Measurements from ENCODE around the gene RUSC2.
"Not testable (repeated sequence)": the region's sequence is repeated elsewhere in the genome, so short reads cannot be mapped to it uniquely, and the experiment has no call there.

Gene RUSC2

DNA sequence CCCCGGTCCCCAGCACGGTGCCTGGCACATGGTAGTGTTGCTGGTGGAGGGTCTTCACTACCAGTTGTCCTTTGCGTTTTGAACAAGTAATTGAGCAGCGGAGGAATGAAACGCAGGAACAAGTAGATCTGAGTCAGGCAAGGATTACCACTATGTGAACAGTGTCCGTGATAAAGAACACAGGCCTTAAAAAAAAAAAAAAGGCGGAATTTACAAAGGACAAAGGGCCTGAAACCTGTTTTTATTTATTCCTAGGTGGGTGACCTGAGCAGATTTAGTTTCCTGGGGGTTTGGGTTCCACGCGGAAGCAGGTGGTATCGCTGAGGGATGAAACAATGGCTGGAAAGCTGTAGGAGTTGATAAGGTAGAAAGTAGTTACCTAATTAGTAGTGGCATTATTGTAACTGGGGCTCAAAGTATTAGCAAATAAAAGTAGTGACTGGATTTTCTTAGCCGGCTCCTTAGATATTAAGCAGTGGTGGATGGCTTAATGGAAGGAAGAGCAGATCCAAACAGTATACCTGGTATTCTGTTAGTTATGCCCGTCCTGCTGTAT lies 1.1 kb downstream of the RUSC2 start:
- no peak for DNase-seq

GRCh38 chr9:35493119-35493518 lies 3.2 kb downstream of the RUSC2 start:
- DNase-seq: not testable (repeated sequence)

- DNase-seq: no peak
Observed at GRCh38 chr9:35495984-35496383, 6.1 kb downstream of the RUSC2 start.

DNA sequence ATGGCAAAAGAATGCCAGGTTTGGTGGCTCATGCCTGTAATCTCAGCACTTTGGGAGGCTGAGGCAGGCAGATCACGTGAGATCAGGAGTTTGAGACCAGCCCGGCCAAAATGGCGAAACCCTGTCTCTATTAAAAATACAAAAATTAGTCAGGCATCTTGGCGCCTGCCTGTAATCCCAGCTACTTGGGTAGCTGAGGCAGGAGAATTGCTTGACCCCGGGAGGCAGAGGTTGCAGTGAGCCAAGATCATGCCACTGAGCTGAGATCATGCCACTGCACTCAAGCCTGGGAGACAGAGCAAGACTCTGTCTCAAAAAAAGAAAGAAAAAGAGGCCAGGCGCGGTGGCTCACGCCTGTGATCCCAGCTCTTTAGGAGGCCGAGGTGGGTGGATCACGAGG lies 8.3 kb downstream of the RUSC2 start:
- DNase-seq: not testable (repeated sequence)

GRCh38 chr9:35499029-35499700 lies 9.3 kb downstream of the RUSC2 start:
- DNase-seq: no peak

GRCh38 chr9:35499701-35500030 lies 9.8 kb downstream of the RUSC2 start:
- no peak for DNase-seq

GRCh38 chr9:35500130-35500748 lies 10.3 kb downstream of the RUSC2 start:
- no peak for DNase-seq

GRCh38 chr9:35501946-35502345 lies 12.0 kb downstream of the RUSC2 start:
- DNase-seq: no peak

GRCh38 chr9:35506359-35506758 lies 16.4 kb downstream of the RUSC2 start:
- DNase-seq: no peak

- no peak for DNase-seq
Observed at GRCh38 chr9:35508069-35508468, 18.2 kb downstream of the RUSC2 start.

DNA sequence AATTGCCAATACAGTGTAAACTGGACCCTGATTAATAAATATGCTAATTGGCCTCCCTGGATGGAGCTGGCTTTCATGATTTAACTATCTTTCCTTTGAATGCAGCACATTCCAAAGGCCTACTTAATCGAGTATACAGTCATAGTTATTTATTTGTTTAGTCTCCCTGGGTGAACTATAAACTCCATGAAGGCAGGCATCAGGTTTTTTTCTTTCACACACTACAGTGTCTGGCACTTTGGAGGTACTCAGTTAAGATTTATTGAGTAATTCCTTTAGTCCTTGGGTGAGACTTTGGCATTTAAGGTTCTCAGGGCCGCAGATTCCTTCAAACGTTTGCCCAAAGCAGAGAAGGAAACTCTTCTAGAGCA lies 20.5 kb downstream of the RUSC2 start:
- no peak for DNase-seq

GRCh38 chr9:35510754-35511428 lies 21.0 kb downstream of the RUSC2 start:
- DNase-seq: no peak

- no peak for DNase-seq
Observed at GRCh38 chr9:35511453-35511852, 21.5 kb downstream of the RUSC2 start.

DNA sequence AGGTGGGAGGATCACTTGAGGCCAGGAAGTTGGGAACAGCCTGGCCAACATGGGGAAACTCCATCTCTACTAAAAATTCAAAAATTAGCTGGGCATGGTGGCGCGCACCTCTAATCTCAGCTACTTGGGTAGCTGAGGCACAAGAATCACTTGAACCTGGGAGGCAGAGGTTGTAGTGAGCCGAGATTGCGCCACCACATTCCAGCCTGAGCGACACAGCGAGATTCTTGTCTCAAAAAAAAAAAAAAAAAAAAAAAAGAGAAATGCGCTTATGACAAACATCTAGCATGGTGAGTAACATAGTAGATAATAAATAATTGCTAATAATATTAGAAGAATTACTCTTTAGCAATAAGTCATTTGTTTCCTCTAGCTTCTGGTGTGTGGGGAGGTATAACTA lies 25.9 kb downstream of the RUSC2 start:
- DNase-seq: no peak

DNA sequence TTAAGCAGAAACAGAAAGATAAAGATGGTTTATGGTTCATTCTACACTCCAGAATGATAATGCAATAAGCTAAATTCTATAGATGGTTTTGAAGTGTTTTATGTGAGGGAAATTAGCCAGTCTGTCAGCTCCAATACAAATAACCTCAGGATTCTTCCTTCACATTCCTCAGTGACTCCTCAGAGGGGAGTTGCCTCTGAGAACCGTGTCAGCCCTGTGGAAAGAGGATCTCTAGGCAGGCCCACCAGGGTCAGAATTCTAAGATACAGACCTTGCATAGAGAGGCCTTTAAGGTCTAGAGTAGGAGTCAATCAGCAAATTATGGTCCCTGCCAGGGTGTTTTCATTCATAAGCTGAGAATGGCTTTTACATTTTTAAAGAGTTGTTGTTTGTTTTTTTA lies 26.6 kb downstream of the RUSC2 start:
- DNase-seq: peak; percentile 9

DNA sequence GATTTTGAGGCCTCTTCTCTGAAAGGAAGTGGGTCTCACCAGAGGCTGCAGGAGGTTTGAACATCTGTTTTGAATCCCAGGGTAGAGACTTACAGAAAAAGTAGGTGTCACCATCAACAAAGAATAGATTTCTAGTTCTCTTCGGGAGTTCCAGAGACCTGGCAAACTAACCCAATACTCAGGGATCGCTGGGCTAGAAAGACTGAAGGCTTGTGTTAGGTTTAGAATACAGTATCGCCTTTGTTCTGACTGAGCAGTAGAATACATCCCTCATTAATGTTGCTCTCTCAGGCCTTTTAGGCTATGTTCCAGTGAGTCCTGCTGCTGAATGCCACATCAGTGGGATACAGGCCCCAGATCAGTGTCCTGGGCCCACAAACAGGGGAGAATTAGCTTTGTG lies 27.2 kb downstream of the RUSC2 start:
- peak; percentile 40 for DNase-seq

DNA sequence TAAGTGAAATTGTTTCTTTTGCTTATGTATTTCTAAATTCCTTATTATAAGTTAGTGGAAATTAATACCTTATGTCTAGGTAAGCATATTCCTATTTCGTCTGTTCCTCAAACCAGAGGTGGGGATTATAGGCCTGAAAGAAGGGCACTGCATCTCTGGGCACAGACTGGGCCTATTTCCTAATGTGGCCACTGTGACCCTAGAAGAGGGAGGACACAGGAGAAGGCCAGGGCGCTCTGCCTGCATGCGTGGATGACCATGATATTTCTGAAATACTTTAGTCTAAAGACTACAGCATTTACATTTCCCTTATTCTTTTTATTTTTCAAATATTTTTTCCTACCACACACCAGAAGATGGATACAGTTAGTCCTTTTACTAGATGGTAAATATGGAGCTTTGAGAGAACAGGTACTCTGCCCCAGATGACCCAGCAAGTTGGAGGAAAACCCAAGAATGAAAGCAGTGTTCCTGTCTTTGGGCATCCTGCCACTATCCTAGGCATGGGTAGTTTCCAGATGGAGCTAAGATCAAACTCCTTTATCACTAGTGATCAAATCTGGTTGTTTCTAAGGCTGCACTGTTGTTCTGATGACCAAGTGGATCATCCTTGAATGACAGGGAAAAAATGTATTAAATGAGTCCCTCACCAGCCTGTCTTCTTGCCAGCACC lies 27.8 kb downstream of the RUSC2 start:
- DNase-seq: peak; percentile 6

- peak; percentile 25 for DNase-seq
Observed at GRCh38 chr9:35518225-35518821, 28.4 kb downstream of the RUSC2 start.

DNA sequence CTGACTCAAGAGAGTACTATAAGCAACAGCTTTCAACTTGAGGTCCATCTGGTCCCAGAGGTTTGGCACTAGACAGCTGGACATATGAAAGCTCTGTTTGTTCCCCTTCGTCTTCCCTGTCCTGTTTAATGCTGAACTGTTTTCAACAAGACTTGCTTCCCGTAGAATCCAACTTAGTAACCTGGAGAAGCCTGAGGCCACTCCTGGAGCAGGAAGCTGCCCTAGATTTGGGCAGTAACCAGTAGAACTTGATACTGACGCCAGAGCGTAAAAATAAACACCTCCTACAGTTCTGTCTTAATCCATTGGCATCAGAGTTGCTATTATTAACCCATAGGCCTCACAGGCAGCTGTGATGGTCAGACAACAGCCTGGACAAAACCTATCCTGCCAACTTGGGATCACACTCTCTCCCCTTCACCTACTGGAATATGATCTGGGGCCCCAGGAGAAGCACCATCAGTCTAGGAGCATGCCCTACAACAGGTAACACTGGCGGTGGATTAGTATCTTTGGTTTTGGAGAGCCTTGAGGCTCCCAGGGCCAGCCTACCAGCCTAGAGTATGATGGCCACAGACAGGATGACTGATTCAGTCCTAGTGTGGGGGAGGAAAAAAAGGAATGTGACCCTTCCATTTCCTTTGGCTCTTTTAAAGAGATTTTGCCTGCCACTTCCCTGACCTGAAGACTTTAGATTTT lies 29.2 kb downstream of the RUSC2 start:
- DNase-seq: peak; percentile 6

- DNase-seq: no peak
Observed at GRCh38 chr9:35519692-35520363, 29.9 kb downstream of the RUSC2 start.

- DNase-seq: no peak
Observed at GRCh38 chr9:35520364-35520710, 30.4 kb downstream of the RUSC2 start.

- no peak for DNase-seq
Observed at GRCh38 chr9:35521708-35522107, 31.8 kb downstream of the RUSC2 start.

Measured in retina (tissue), 1 donor.